Memory B cell (primary cell): Measurements from ENCODE around the gene FAXC.
A peak's percentile ranks its signal among the peaks of the same experiment; 100 is the strongest.
"Not testable (repeated sequence)": the region's sequence is repeated elsewhere in the genome, so short reads cannot be mapped to it uniquely, and the experiment has no call there.

Experiments
- ATAC-seq: fragments of 150-1000 bp; cut with Tn5 transposase; 2 replicates; pipeline ENCODE4 v1.10.0; 2021; ENCODE audit warnings: low read depth, mild to moderate bottlenecking, moderate library complexity
- DNase-seq, 2 donors: peaks; one replicate each; pipeline ENCODE4 v3.0.0; 2022; ENCODE audit warnings: low spot score in 2 of 2
- H3K27ac Mint-ChIP-seq: one replicate; pipeline ENCODE4 v1.8.0; 2022; ENCODE audit warnings: mild to moderate bottlenecking, moderate library complexity, mixed read lengths
- H3K27me3 Mint-ChIP-seq: one replicate; pipeline ENCODE4 v1.8.0; 2022; ENCODE audit warnings: mixed read lengths
- H3K36me3 Mint-ChIP-seq: one replicate; pipeline ENCODE4 v1.8.0; 2022; ENCODE audit warnings: mild to moderate bottlenecking, mixed read lengths
- H3K4me1 Mint-ChIP-seq: one replicate; pipeline ENCODE4 v1.8.0; 2022; ENCODE audit warnings: mixed read lengths
- H3K4me3 Mint-ChIP-seq: one replicate; pipeline ENCODE4 v1.8.0; 2022; ENCODE audit warnings: mild to moderate bottlenecking, moderate library complexity, mixed read lengths
- H3K9me3 Mint-ChIP-seq: one replicate; pipeline ENCODE4 v1.8.0; 2022; ENCODE audit warnings: mixed read lengths

Gene FAXC

GRCh38 chr6:99353126-99353525, 3.7 kb upstream of the FAXC start:
- H3K9me3 Mint-ChIP-seq, result no peaks in the 10 kb centered on the region
- DNase-seq, result no peak
- no peak overlapping the region for H3K4me3 Mint-ChIP-seq
- ATAC-seq, result no peak
- no peaks in the 10 kb centered on the region for H3K4me1 Mint-ChIP-seq
- no peaks in the 10 kb centered on the region for H3K36me3 Mint-ChIP-seq
- peaks cover 24% of the 10 kb centered on the region for H3K27me3 Mint-ChIP-seq
- H3K27ac Mint-ChIP-seq, result no peak overlapping the region

DNA sequence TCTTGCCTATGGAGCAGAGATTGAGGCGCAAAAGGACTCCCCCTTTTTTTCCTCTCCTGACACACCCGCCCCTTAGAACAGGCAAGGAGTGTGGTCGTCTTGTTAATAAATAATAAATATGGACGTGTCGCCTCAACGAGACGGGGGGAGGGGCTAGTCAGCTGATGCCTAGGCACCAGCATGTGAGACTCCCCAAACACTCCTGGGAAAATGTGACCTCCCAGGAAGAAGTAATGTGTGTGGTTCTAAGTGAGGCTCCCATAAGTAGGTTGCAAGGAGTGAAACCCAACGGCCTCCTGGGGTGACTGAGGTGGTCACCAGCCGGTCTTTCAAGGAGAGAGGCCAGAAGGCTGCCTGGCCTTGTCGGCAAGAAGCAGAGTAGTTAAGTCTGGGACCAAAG, 1.1 kb upstream of the FAXC start:
- DNase-seq (no peak), ATAC-seq (no peak)
- no peak overlapping the region for H3K4me3 Mint-ChIP-seq
- no peaks in the 10 kb centered on the region for H3K4me1 Mint-ChIP-seq
- peaks cover 20% of the 10 kb centered on the region for H3K27me3 Mint-ChIP-seq
- H3K9me3 Mint-ChIP-seq, result no peaks in the 10 kb centered on the region
- H3K36me3 Mint-ChIP-seq, result no peaks in the 10 kb centered on the region
- no peak overlapping the region for H3K27ac Mint-ChIP-seq

DNA sequence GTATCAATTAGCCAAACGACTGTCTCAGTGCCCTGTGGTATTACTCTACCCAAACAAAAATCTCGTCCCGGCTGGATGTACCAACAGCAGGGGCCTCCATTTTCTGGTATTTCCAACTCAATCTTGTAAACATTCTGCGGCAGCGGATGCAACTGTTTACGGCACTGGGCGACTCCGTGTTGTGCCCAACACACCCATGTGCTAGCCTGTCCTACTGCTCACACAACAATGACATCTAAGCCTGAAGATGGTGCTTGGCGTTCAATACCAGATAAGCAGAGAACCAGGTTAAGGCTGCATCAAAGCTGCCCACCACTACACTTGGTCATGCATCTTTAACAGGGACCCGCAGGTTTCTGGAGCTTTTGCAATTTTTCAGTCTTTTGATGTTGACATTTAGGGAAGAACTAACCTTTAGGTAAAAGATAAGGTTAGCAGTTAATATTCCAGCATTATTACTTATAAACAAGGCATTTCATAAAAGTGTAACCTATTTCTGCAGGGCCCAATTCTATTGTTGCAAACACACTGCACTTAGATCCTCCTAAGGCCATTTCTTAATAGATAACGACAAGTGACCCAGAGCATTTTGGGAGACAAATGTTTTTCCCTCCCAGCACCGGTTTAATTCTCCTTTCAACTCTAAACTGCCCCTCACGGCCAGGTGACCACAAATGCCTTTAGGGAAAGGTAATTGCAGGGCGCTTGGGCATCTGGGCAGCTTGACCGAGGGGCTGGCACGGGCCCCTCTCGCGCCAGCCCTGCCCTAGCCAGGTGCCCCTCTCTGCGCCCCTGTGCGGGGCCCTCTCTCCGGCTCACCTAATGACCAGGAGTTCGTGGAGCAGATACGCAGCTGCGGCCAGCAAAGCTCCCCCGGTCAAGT, 945 bp downstream of the FAXC start:
- DNase-seq (no peak), ATAC-seq (no peak)
- Mint-ChIP-seq H3K27ac (no peak overlapping the region), H3K36me3 (no peaks in the 10 kb centered on the region), H3K9me3 (no peaks in the 10 kb centered on the region), H3K27me3 (peaks cover 21% of the 10 kb centered on the region), H3K4me1 (no peaks in the 10 kb centered on the region), H3K4me3 (no peak overlapping the region)

DNA sequence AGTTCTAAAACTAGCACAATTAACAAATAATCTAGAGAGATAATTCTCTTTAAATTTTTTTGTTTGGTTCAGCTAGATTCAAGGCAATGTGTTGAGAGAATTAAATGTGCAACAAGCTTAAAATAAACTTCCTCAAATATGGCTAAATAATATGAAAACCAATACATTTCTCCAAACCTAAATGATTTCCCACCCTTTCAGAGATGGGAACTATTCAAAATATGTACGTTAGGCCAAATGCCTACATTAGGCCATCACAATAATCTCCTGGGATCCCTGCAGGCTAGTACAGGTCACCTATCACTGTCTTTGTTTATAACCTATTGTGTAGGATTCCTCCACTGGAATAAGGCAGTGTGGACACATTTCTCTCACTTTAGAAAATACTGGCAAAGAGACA, 1.7 kb downstream of the FAXC start:
- no peaks in the 10 kb centered on the region for H3K4me1 Mint-ChIP-seq
- H3K4me3 Mint-ChIP-seq, result no peak overlapping the region
- peaks cover 19% of the 10 kb centered on the region for H3K27me3 Mint-ChIP-seq
- no peaks in the 10 kb centered on the region for H3K9me3 Mint-ChIP-seq
- H3K27ac Mint-ChIP-seq, result no peak overlapping the region
- no peaks in the 10 kb centered on the region for H3K36me3 Mint-ChIP-seq
- DNase-seq (no peak), ATAC-seq (no peak)

- no peak for DNase-seq
- Mint-ChIP-seq H3K9me3 (no peaks in the 10 kb centered on the region), H3K4me1 (no peaks in the 10 kb centered on the region), H3K27ac (no peak overlapping the region), H3K27me3 (peaks cover 17% of the 10 kb centered on the region), H3K36me3 (no peaks in the 10 kb centered on the region), H3K4me3 (no peak overlapping the region)
- no peak for ATAC-seq
Observed at GRCh38 chr6:99346595-99346994, 2.9 kb downstream of the FAXC start.

GRCh38 chr6:99345164-99345563, 4.3 kb downstream of the FAXC start:
- DNase-seq, result no peak
- H3K4me1 Mint-ChIP-seq, result no peaks in the 10 kb centered on the region
- H3K4me3 Mint-ChIP-seq, result no peak overlapping the region
- no peak overlapping the region for H3K27ac Mint-ChIP-seq
- H3K36me3 Mint-ChIP-seq, result no peaks in the 10 kb centered on the region
- no peaks in the 10 kb centered on the region for H3K9me3 Mint-ChIP-seq
- ATAC-seq, result no peak
- peaks cover 12% of the 10 kb centered on the region for H3K27me3 Mint-ChIP-seq

- H3K27ac Mint-ChIP-seq, result no peak overlapping the region
- H3K9me3 Mint-ChIP-seq, result no peaks in the 10 kb centered on the region
- peaks cover 14% of the 10 kb centered on the region for H3K27me3 Mint-ChIP-seq
- H3K4me1 Mint-ChIP-seq, result no peaks in the 10 kb centered on the region
- no peak overlapping the region for H3K4me3 Mint-ChIP-seq
- H3K36me3 Mint-ChIP-seq, result no peaks in the 10 kb centered on the region
- ATAC-seq (no peak), DNase-seq (no peak)
Observed at GRCh38 chr6:99344289-99344688, 5.2 kb downstream of the FAXC start.

- H3K27me3 Mint-ChIP-seq, result peaks cover 14% of the 10 kb centered on the region
- DNase-seq (no peak), ATAC-seq (no peak)
- no peak overlapping the region for H3K4me3 Mint-ChIP-seq
- no peaks in the 10 kb centered on the region for H3K36me3 Mint-ChIP-seq
- no peaks in the 10 kb centered on the region for H3K9me3 Mint-ChIP-seq
- no peaks in the 10 kb centered on the region for H3K4me1 Mint-ChIP-seq
- no peak overlapping the region for H3K27ac Mint-ChIP-seq
Observed at GRCh38 chr6:99341862-99342455, 7.5 kb downstream of the FAXC start.

DNA sequence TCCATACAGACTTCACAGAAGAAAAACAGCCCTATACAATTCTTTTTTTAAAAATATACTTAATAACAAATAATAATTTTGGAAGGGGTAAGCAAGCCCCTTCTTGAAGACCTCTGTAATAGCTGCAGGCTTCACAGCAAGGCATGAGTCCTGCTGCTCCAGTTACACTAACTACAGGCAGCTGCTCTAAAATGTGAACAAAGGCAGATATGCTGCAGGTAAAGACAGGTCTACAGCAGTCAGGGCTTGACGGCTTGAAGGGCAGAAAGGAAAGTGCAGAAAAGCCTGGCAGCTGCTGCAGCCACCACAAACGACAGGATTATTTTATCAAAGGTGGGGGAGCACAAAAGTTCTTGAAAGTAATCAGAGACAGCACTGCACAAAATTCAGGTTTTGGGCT, 11.3 kb downstream of the FAXC start:
- Mint-ChIP-seq H3K36me3 (no peaks in the 10 kb centered on the region), H3K27me3 (peaks cover 6% of the 10 kb centered on the region), H3K4me3 (no peak overlapping the region), H3K4me1 (peaks cover 4% of the 10 kb centered on the region), H3K27ac (no peak overlapping the region), H3K9me3 (no peaks in the 10 kb centered on the region)
- no peak for DNase-seq
- ATAC-seq, result no peak

DNA sequence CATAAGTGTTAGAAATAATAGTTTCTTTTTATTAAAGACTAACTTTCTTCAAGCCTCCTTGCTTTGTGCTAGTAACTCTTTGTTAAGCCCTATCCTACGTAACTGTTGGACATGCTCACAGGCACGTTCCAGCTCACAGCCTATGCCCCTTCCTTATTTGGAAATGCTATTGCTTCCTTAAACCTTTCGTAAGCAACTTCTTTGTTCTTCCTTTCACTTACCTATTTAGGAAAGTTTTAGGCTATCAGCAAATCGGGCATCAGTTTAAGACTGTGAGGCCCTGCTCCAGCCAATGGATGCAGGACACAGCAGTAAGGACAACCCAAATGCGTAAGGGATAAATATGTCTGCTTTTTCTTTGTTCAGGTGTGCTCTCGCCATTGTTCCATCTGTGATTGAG, 14.2 kb downstream of the FAXC start:
- DNase-seq, H3K9me3 Mint-ChIP-seq: not testable (repeated sequence)

GRCh38 chr6:99334526-99335127, 14.8 kb downstream of the FAXC start:
- H3K9me3 Mint-ChIP-seq, result no peaks in the 10 kb centered on the region
- H3K4me1 Mint-ChIP-seq, result peaks cover 7% of the 10 kb centered on the region
- no peak for DNase-seq
- H3K27ac Mint-ChIP-seq, result no peak overlapping the region
- H3K27me3 Mint-ChIP-seq, result peaks cover 6% of the 10 kb centered on the region
- no peaks in the 10 kb centered on the region for H3K36me3 Mint-ChIP-seq
- peak; percentile 17 for ATAC-seq
- H3K4me3 Mint-ChIP-seq, result no peak overlapping the region

More for the DNA sequence above, 14.2 kb downstream of the FAXC start:
- H3K4me3 Mint-ChIP-seq, H3K27me3 Mint-ChIP-seq, H3K4me1 Mint-ChIP-seq, H3K36me3 Mint-ChIP-seq, H3K27ac Mint-ChIP-seq, ATAC-seq: not testable (repeated sequence)

- DNase-seq (no peak), ATAC-seq (peak; percentile 62)
- peaks cover 7% of the 10 kb centered on the region for H3K4me1 Mint-ChIP-seq
- no peaks in the 10 kb centered on the region for H3K36me3 Mint-ChIP-seq
- H3K27ac Mint-ChIP-seq, result peak overlapping the region; percentile 13
- no peak overlapping the region for H3K4me3 Mint-ChIP-seq
- H3K27me3 Mint-ChIP-seq, result no peaks in the 10 kb centered on the region
- no peaks in the 10 kb centered on the region for H3K9me3 Mint-ChIP-seq
Observed at GRCh38 chr6:99333068-99333467, 16.4 kb downstream of the FAXC start.

- Mint-ChIP-seq H3K4me1 (peaks cover 7% of the 10 kb centered on the region), H3K27ac (no peak overlapping the region), H3K4me3 (no peak overlapping the region), H3K27me3 (no peaks in the 10 kb centered on the region), H3K9me3 (no peaks in the 10 kb centered on the region), H3K36me3 (no peaks in the 10 kb centered on the region)
- ATAC-seq (no peak), DNase-seq (no peak)
Observed at GRCh38 chr6:99331531-99331930, 17.9 kb downstream of the FAXC start.

GRCh38 chr6:99330159-99330558, 19.3 kb downstream of the FAXC start:
- Mint-ChIP-seq H3K27ac (no peak overlapping the region), H3K4me3 (no peak overlapping the region), H3K9me3 (no peaks in the 10 kb centered on the region), H3K36me3 (no peaks in the 10 kb centered on the region), H3K4me1 (peaks cover 7% of the 10 kb centered on the region), H3K27me3 (no peaks in the 10 kb centered on the region)
- DNase-seq, result peak; percentile 32 to 66
- peak; percentile 92 for ATAC-seq
